Measurements from ENCODE around the gene C20orf202. TPM values are rescaled to one million over a fixed set of nuclear protein-coding genes. Genes with fewer than 3 reads are reported as not detected.
"Not testable (repeated sequence)": the region's sequence is repeated elsewhere in the genome, so short reads cannot be mapped to it uniquely, and the experiment has no call there.

Gene C20orf202
- total RNA-seq, 1 donor from 2014 or later = 0.14 TPM

- peak; percentile 10 for ATAC-seq
- no peak for DNase-seq (ENCODE audit: missing footprints)
- intact Hi-C loops (cut with DNase I) = loop anchor here (10.0 kb wide), 1 partner anchor 249 kb away; no protein-coding TSS in a partner anchor
These were observed 859 bp downstream of the C20orf202 start for GRCh38 chr20:1204113-1204512.

- no peak for DNase-seq (ENCODE audit: missing footprints)
- intact Hi-C loops (cut with DNase I) = loop anchor here (10.0 kb wide), 1 partner anchor 250 kb away; no protein-coding TSS in a partner anchor
- ATAC-seq = peak; percentile 37
These were observed 1.3 kb downstream of the C20orf202 start for GRCh38 chr20:1204576-1204975.

GRCh38 chr20:1205802-1206201, 2.5 kb downstream of the C20orf202 start:
- intact Hi-C loops (cut with DNase I) = loop anchor here (10.0 kb wide), 1 partner anchor 251 kb away; no protein-coding TSS in a partner anchor
- DNase-seq (ENCODE audit: missing footprints) = no peak
- ATAC-seq = no peak

- ATAC-seq (no peak), DNase-seq (ENCODE audit: missing footprints) (no peak)
- intact Hi-C loops (cut with DNase I) = loop anchor here (10.0 kb wide), 1 partner anchor 252 kb away; no protein-coding TSS in a partner anchor
These were observed 3.3 kb downstream of the C20orf202 start for GRCh38 chr20:1206366-1207148.

- no peak for DNase-seq (ENCODE audit: missing footprints)
- no peak for ATAC-seq
- intact Hi-C loops (cut with DNase I) = loop anchor here (10.0 kb wide), 1 partner anchor 253 kb away; no protein-coding TSS in a partner anchor
These were observed 4.1 kb downstream of the C20orf202 start for GRCh38 chr20:1207293-1207878.

GRCh38 chr20:1209447-1210387, 6.5 kb downstream of the C20orf202 start:
- DNase-seq (ENCODE audit: missing footprints) (no peak), ATAC-seq (no peak)

GRCh38 chr20:1210501-1210900, 7.2 kb downstream of the C20orf202 start:
- ATAC-seq (no peak), DNase-seq (ENCODE audit: missing footprints) (no peak)
- intact Hi-C loops (cut with DNase I) = loop anchor here (10.0 kb wide), 1 partner anchor 86 kb away; no protein-coding TSS in a partner anchor

More at GRCh38 chr20:1209447-1210387, 6.5 kb downstream of the C20orf202 start:
- intact Hi-C loops (cut with DNase I) = loop anchor here (10.0 kb wide), 2 partner anchors 85 to 255 kb away; no protein-coding TSS in a partner anchor

GRCh38 chr20:1212023-1212422, 8.8 kb downstream of the C20orf202 start:
- intact Hi-C loops (cut with DNase I) = loop anchor here (2.0 to 10.0 kb wide), 2 partner anchors 87 to 395 kb away; no protein-coding TSS in a partner anchor
- DNase-seq (ENCODE audit: missing footprints) (no peak), ATAC-seq (no peak)

- DNase-seq (ENCODE audit: missing footprints) (peak; percentile 80), ATAC-seq (peak; percentile 83)
- intact Hi-C loops (cut with DNase I) = loop anchor here (2.0 to 10.0 kb wide), 2 partner anchors 88 to 396 kb away; no protein-coding TSS in a partner anchor
These were observed 9.5 kb downstream of the C20orf202 start for GRCh38 chr20:1212607-1213396.

- no peak for DNase-seq (ENCODE audit: missing footprints)
- intact Hi-C loops (cut with DNase I) = loop anchor here (10.0 kb wide), 1 partner anchor 90 kb away; no protein-coding TSS in a partner anchor
- no peak for ATAC-seq
These were observed 11.6 kb downstream of the C20orf202 start for GRCh38 chr20:1214838-1215261.

GRCh38 chr20:1215386-1216170, 12.3 kb downstream of the C20orf202 start:
- ATAC-seq = no peak
- DNase-seq (ENCODE audit: missing footprints) = no peak
- intact Hi-C loops (cut with DNase I) = loop anchor here (10.0 kb wide), 1 partner anchor 91 kb away; no protein-coding TSS in a partner anchor

GRCh38 chr20:1216527-1217427, 13.5 kb downstream of the C20orf202 start:
- intact Hi-C loops (cut with DNase I) = loop anchor here (10.0 kb wide), 1 partner anchor 92 kb away; no protein-coding TSS in a partner anchor
- ATAC-seq = not testable (repeated sequence)

GRCh38 chr20:1222750-1223149, 19.5 kb downstream of the C20orf202 start:
- ATAC-seq; DNase-seq (ENCODE audit: missing footprints); intact Hi-C loops (cut with DNase I): not testable (repeated sequence)

More at GRCh38 chr20:1216527-1217427, 13.5 kb downstream of the C20orf202 start:
- not testable (repeated sequence) for DNase-seq (ENCODE audit: missing footprints)

- intact Hi-C loops (cut with DNase I) = no loop called here
- DNase-seq (ENCODE audit: missing footprints) (no peak), ATAC-seq (no peak)
These were observed 21.1 kb downstream of the C20orf202 start for GRCh38 chr20:1224205-1224890.

- ATAC-seq = no peak
- no peak for DNase-seq (ENCODE audit: missing footprints)
- intact Hi-C loops (cut with DNase I) = no loop called here
These were observed 22.1 kb downstream of the C20orf202 start for GRCh38 chr20:1225263-1225782.

Measured in Right ventricle myocardium inferior (tissue), 1 donor.